Liver (tissue), 9 donors: ENCODE measurements around the gene HLA-DPB1. TPM values are rescaled to one million over a fixed set of nuclear protein-coding genes. Genes with fewer than 3 reads are reported as not detected.

Experiments used
- DNase-seq: peaks from one replicate; pipeline ENCODE4 v3.0.0-alpha.2; 2017; ENCODE audit warnings: low spot score
- H3K27ac ChIP-seq, 2 donors: one replicate each; pipeline ENCODE4 v1.7.0; 2013; ENCODE audit warnings: inconsistent platforms in 2 of 2, low read length in 2 of 2, control low read depth in 1 of 2, low read depth in 1 of 2, mild to moderate bottlenecking in 1 of 2
- H3K27me3 ChIP-seq, 4 donors: one replicate each; pipeline versions ENCODE4 v1.6.1 to v1.7.0; 2013; ENCODE audit warnings: low read length in 3 of 4, inconsistent platforms in 1 of 4, mild to moderate bottlenecking in 1 of 4, moderate library complexity in 1 of 4; ENCODE audit not compliant: control insufficient read depth in 4 of 4, insufficient read depth in 4 of 4
- H3K36me3 ChIP-seq, 4 donors: one replicate each; pipeline versions ENCODE4 v1.6.1 to v1.7.0; 2013; ENCODE audit warnings: low read length in 3 of 4, mild to moderate bottlenecking in 3 of 4, low read depth in 1 of 4, moderate library complexity in 1 of 4; ENCODE audit not compliant: control insufficient read depth in 4 of 4, insufficient read depth in 3 of 4
- H3K4me1 ChIP-seq, 4 donors: one replicate each; pipeline versions ENCODE4 v1.6.1 to v1.7.0; 2013; ENCODE audit warnings: low read length in 3 of 4, mild to moderate bottlenecking in 3 of 4, moderate library complexity in 1 of 4; ENCODE audit not compliant: control insufficient read depth in 4 of 4, insufficient read depth in 4 of 4
- H3K4me3 ChIP-seq, 3 donors: one replicate each; pipeline versions ENCODE4 v1.6.1 to v1.7.0; 2013; ENCODE audit warnings: low read length in 3 of 3, control low read depth in 1 of 3, low read depth in 1 of 3, mild to moderate bottlenecking in 1 of 3
- H3K9ac ChIP-seq, 2 donors: one replicate each; pipeline ENCODE4 v1.7.0; 2013; ENCODE audit warnings: low read length in 2 of 2, mild to moderate bottlenecking in 2 of 2, moderate library complexity in 2 of 2, control low read depth in 1 of 2, low read depth in 1 of 2
- H3K9me3 ChIP-seq, 4 donors: one replicate each; pipeline versions ENCODE4 v1.6.1 to v1.7.0; 2013; ENCODE audit warnings: low read length in 3 of 4; ENCODE audit not compliant: control insufficient read depth in 4 of 4
- CTCF ChIP-seq: fragments of 150-350 bp; IDR thresholded peaks from 2 replicates; pipeline ENCODE4 v1.5.1; 2017; ENCODE audit warnings: improper control_type of control experiment, low read depth, low read length; ENCODE audit not compliant: missing input control
- EGR1 ChIP-seq, 2 donors: IDR thresholded peaks; 2 replicates each; pipeline ENCODE4 v1.6.1; 2016 to 2018; ENCODE audit warnings: antibody characterized with exemption in 2 of 2, low read depth in 2 of 2
- GABPA ChIP-seq, 2 donors: IDR thresholded peaks in 1 of 2; conservative IDR thresholded peaks in 1 of 2; 2 replicates each; pipeline ENCODE4 v1.6.1; 2016; ENCODE audit warnings: antibody characterized with exemption in 2 of 2, mild to moderate bottlenecking in 1 of 2, moderate library complexity in 1 of 2
- HNF4A ChIP-seq, 2 donors: conservative IDR thresholded peaks; 2 replicates each; pipeline ENCODE4 v1.6.1; 2016; ENCODE audit warnings: antibody characterized with exemption in 2 of 2, mild to moderate bottlenecking in 2 of 2
- HNF4G ChIP-seq: IDR thresholded peaks from 2 replicates; pipeline ENCODE4 v1.6.1; 2016; ENCODE audit warnings: antibody characterized with exemption
- JUND ChIP-seq, 2 donors: IDR thresholded peaks; 2 replicates each; pipeline ENCODE4 v1.6.1; 2016; ENCODE audit warnings: antibody characterized with exemption in 2 of 2
- MAX ChIP-seq: IDR thresholded peaks from 2 replicates; pipeline ENCODE4 v1.6.1; 2016; ENCODE audit warnings: antibody characterized with exemption
- NR2F2 ChIP-seq: IDR thresholded peaks from 2 replicates; pipeline ENCODE4 v1.6.1; 2016; ENCODE audit warnings: antibody characterized with exemption
- RAD21 ChIP-seq, 2 donors: IDR thresholded peaks; 2 replicates each; pipeline ENCODE4 v1.6.1; 2016; ENCODE audit warnings: antibody characterized with exemption in 2 of 2, mild to moderate bottlenecking in 2 of 2
- REST ChIP-seq: IDR thresholded peaks from 2 replicates; pipeline ENCODE4 v1.6.1; 2016; ENCODE audit warnings: antibody characterized with exemption, mild to moderate bottlenecking
- RXRA ChIP-seq, 2 donors: IDR thresholded peaks; 2 replicates each; pipeline ENCODE4 v1.6.1; 2017 to 2018; ENCODE audit warnings: antibody characterized with exemption in 2 of 2, mild to moderate bottlenecking in 1 of 2
- SP1 ChIP-seq: IDR thresholded peaks from 2 replicates; pipeline ENCODE4 v1.6.1; 2018; ENCODE audit warnings: antibody characterized with exemption, mild to moderate bottlenecking
- YY1 ChIP-seq: IDR thresholded peaks from 2 replicates; pipeline ENCODE4 v1.6.1; 2016; ENCODE audit warnings: antibody characterized with exemption, mild to moderate bottlenecking
- whole genome bisulfite sequencing: extraction: QIAGEN DNeasy Blood & Tissue Kit; methylation state at CpG from one replicate; pipeline ENCODE4 v1.1.7; 2013; 5-methylcytosine and 5-hydroxymethylcytosine counted together
- polyA plus RNA-seq, 2 donors: library from polyadenylated mRNA; stranded (reverse) in 1 of 2; unstranded in 1 of 2; fragments of 200-250 nt in 1 of 2; fragments of >200 nt in 1 of 2; fragmentation: Nextera tagmentation in 1 of 2; extraction: Ambion mirVana in 1 of 2; gene quantifications; one replicate each; pipeline versions ENCODE4 v1.2.1 to v1.2.3, GENCODE V29; 2013 to 2015
- total RNA-seq, 2 donors: library from RNA; depleted of rRNA; stranded (reverse); fragments of >200 nt; gene quantifications; one replicate each; pipeline ENCODE4 v1.2.3, GENCODE V29; 2014
- donor health status: healthy.
- donor health status: healthy.
- donor health status: healthy.
- donor health status: healthy.
- donor health status: healthy.

Gene HLA-DPB1
- total and polyA plus RNA-seq, 4 donors = 15.5 to 37.8 (median 24.0) TPM

GRCh38 chr6:33082702-33083101 is 6.9 kb downstream of the HLA-DPB1 start:
- H3K36me3 ChIP-seq = peaks cover 0 to 5% (median 0%) of the 10 kb centered on the region in 4 donors
- H3K9ac ChIP-seq = no peak overlapping the region
- no peaks in the 10 kb centered on the region for H3K9me3 ChIP-seq
- peaks cover 0 to 13% (median 5%) of the 10 kb centered on the region in 4 donors for H3K4me1 ChIP-seq
- WGBS = 24% methylated on average over 2 of the region's 2 CpGs
- H3K4me3 ChIP-seq = no peak overlapping the region
- no peak for DNase-seq
- H3K27ac ChIP-seq = no peak overlapping the region
- H3K27me3 ChIP-seq = no peaks in the 10 kb centered on the region
- TF ChIP-seq MAX (no peak), RAD21 (IDR thresholded peaks at IDR 0.05) (peak; percentile 84 to 87), NR2F2 (peak; percentile 39), EGR1 (IDR thresholded peaks at IDR 0.05; ENCODE audit: low read depth in 2 of 2) (no peak), CTCF (peak; percentile 71), RXRA (IDR thresholded peaks at IDR 0.05) (peak; percentile 12 to 40), GABPA (IDR thresholded peaks at IDR 0.05 in 1 of 2, conservative IDR thresholded peaks at IDR 0.05 in 1 of 2) (no peak)

- Histone ChIP-seq H3K9me3 (no peaks in the 10 kb centered on the region), H3K4me1 (peaks cover 0 to 9% (median 0%) of the 10 kb centered on the region in 4 donors), H3K9ac (no peak overlapping the region), H3K36me3 (peaks cover 0 to 9% (median 0%) of the 10 kb centered on the region in 4 donors), H3K27ac (no peak overlapping the region), H3K4me3 (no peak overlapping the region), H3K27me3 (no peaks in the 10 kb centered on the region)
- TF ChIP-seq NR2F2 = no peak
- TF ChIP-seq CTCF = no peak
- TF ChIP-seq GABPA (IDR thresholded peaks at IDR 0.05 in 1 of 2, conservative IDR thresholded peaks at IDR 0.05 in 1 of 2) = no peak
- TF ChIP-seq REST = no peak
- TF ChIP-seq EGR1 (IDR thresholded peaks at IDR 0.05; ENCODE audit: low read depth in 2 of 2) = no peak
- no peak for TF ChIP-seq HNF4A (conservative IDR thresholded peaks at IDR 0.05)
- no peak for TF ChIP-seq JUND (IDR thresholded peaks at IDR 0.05)
- TF ChIP-seq SP1 = no peak
- no peak for TF ChIP-seq HNF4G
- TF ChIP-seq YY1 = no peak
- WGBS = 74% methylated on average over 8 of the region's 8 CpGs
- no peak for DNase-seq
Measured at GRCh38 chr6:33085627-33086026, 9.8 kb downstream of the HLA-DPB1 start.
